Adrenal gland (tissue), 12 donors: ENCODE results near the gene DROSHA. TPM values are rescaled to one million over a fixed set of nuclear protein-coding genes. Genes with fewer than 3 reads are reported as not detected.
A peak's percentile ranks its signal among the peaks of the same experiment; 100 is the strongest.

Source experiments
- DNase-seq, 7 donors: peaks; one replicate each; pipeline ENCODE4 v3.0.0-alpha.2; 2019 to 2020
- H3K27ac ChIP-seq, 5 donors: fragments of 200-600 bp; sonication (generic) in 4 of 5; 1 replicate in 3 of 5; 2 replicates in 2 of 5; pipeline versions ENCODE4 v1.5.1 to v1.8.0; 2016 to 2020; ENCODE audit warnings: mild to moderate bottlenecking in 1 of 5
- H3K27me3 ChIP-seq: fragments of 200-600 bp; 2 replicates; pipeline ENCODE4 v1.8.0; 2021
- H3K36me3 ChIP-seq, 2 donors: fragments of 200-600 bp; replicated peaks in 1 of 2; 1 replicate in 1 of 2; 2 replicates in 1 of 2; pipeline versions ENCODE4 v1.5.1 to v1.8.0; 2018 to 2022
- H3K4me1 ChIP-seq, 2 donors: fragments of 200-600 bp; replicated peaks in 1 of 2; 1 replicate in 1 of 2; 2 replicates in 1 of 2; pipeline versions ENCODE4 v1.5.1 to v1.8.0; 2018 to 2021
- H3K4me3 ChIP-seq, 4 donors: fragments of 200-600 bp; sonication (generic) in 3 of 4; one replicate each; pipeline ENCODE4 v1.5.1; 2016 to 2018
- H3K9me3 ChIP-seq, 3 donors: fragments of 200-600 bp; sonication (generic) in 1 of 3; replicated peaks in 1 of 3; 1 replicate in 2 of 3; 2 replicates in 1 of 3; pipeline versions ENCODE4 v1.5.1 to v1.8.0; 2016 to 2021
- CTCF ChIP-seq, 6 experiments: fragments of 450-650 bp in 4 of 6; fragments of 200-600 bp in 2 of 6; sonication (generic) in 1 of 6; IDR thresholded peaks; 1 replicate in 5 of 6; 2 replicates in 1 of 6; pipeline versions ENCODE4 v1.5.1 to v1.8.0; 2016 to 2021; ENCODE audit warnings: antibody characterized with exemption in 6 of 6, mild to moderate bottlenecking in 2 of 6, moderate library complexity in 1 of 6
- POLR2A ChIP-seq, 2 donors: fragments of 450-650 bp; IDR thresholded peaks; one replicate each; pipeline ENCODE4 v1.6.1; 2017; ENCODE audit warnings: antibody characterized with exemption in 2 of 2, mild to moderate bottlenecking in 2 of 2, moderate library complexity in 1 of 2
- WGBS, 4 donors: extraction: QIAGEN DNeasy Blood & Tissue Kit in 2 of 4; methylation state at CpG; one replicate each; pipeline versions ENCODE4 v1.1.5 to v1.1.7; 2013 to 2017; 5-methylcytosine and 5-hydroxymethylcytosine counted together
- intact Hi-C, 2 donors: fragments of 100-400 bp; cut with DNase I; formaldehyde crosslinking; loops; one replicate each; pipeline versions ENCODE4 v1.14.1 to v1.15.0; 2022 to 2023
- polyA plus RNA-seq, 3 donors: library from polyadenylated mRNA; stranded (reverse); fragments of 200-250 nt in 2 of 3; fragments of 350-450 nt in 1 of 3; fragmentation: Illumina TruSeq in 1 of 3; extraction: RNeasy Lipid Tissue Mini Kit (QIAGEN cat#74804) in 1 of 3; gene quantifications; one replicate each; pipeline ENCODE4 v1.2.3, GENCODE V29; 2013 to 2014
- total RNA-seq, 9 donors: library from RNA; depleted of rRNA in 4 of 9; stranded (reverse); fragments of >200 nt in 4 of 9; fragments of 120-200 nt in 1 of 9; fragmentation: NEBNext Ultra II Directional in 1 of 9; extraction: Animal tissue kit (Norgen Biotek cat#: 25700) in 1 of 9; gene quantifications; one replicate each; pipeline versions ENCODE4 v1.1.0 to v1.2.4, GENCODE V29; 2013 to 2023
- donor health status: healthy with polysubstance abuse.
- donor health status: Bipolar disorder and iron deficiency.
- donor health status: DM: yes; HTN: yes; CAD: no.
- donor health status: DM: no; HTN: no; CAD: no.
- donor health status: DM: no; HTN: no; CAD: no.
- donor health status: DM: yes; HTN: yes; CAD: no.

DROSHA gene
- total and polyA plus RNA-seq, 12 donors: 22.6 to 93.0 (median 44.2) TPM

- no peak for DNase-seq
- 51 to 73% (median 69%) methylated on average over 4 of the region's 4 CpGs for WGBS, 4 donors
- no peaks in the 10 kb centered on the region for H3K36me3 ChIP-seq
- H3K27me3 ChIP-seq: no peaks in the 10 kb centered on the region
- no peak overlapping the region for H3K27ac ChIP-seq
- TF ChIP-seq CTCF (IDR thresholded peaks at IDR 0.05) (no peak), POLR2A (IDR thresholded peaks at IDR 0.05) (no peak)
- H3K9me3 ChIP-seq: no peaks in the 10 kb centered on the region
- H3K4me1 ChIP-seq: no peaks in the 10 kb centered on the region
- no peak overlapping the region for H3K4me3 ChIP-seq
- intact Hi-C loops: no loop called here
Measured at GRCh38 chr5:31563216-31563615, 31.3 kb upstream of the DROSHA start.

DNA sequence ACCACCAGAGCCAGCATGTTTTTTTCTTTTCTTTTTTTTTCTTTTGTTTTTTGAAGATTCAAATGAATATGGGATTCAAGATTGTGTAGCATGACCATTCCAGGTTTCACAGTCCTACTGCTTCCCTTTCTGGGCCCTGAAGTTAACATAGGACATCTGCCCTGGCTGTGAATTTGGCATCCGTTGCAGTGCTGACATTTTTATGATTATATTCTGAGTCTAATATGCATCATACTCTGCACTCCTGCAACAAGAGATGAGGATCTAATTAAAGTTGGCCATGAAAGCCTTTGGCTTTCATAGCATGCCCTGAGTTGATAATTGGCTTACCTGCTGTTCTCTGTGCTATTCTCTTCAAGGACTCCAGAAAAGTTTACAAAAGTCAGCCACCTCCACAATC lies 30.1 kb upstream of the DROSHA start:
- DNase-seq: no peak
- Histone ChIP-seq H3K36me3 (peaks cover 0 to under 1% of the 10 kb centered on the region in 2 donors), H3K27me3 (no peaks in the 10 kb centered on the region), H3K27ac (no peak overlapping the region), H3K9me3 (no peaks in the 10 kb centered on the region), H3K4me3 (no peak overlapping the region), H3K4me1 (no peaks in the 10 kb centered on the region)
- no peak for TF ChIP-seq POLR2A (IDR thresholded peaks at IDR 0.05)
- TF ChIP-seq CTCF (IDR thresholded peaks at IDR 0.05): no peak
- 67 to 86% (median 82%) methylated on average over 1 of the region's 1 CpG for WGBS, 4 donors
- intact Hi-C loops: no loop called here

DNA sequence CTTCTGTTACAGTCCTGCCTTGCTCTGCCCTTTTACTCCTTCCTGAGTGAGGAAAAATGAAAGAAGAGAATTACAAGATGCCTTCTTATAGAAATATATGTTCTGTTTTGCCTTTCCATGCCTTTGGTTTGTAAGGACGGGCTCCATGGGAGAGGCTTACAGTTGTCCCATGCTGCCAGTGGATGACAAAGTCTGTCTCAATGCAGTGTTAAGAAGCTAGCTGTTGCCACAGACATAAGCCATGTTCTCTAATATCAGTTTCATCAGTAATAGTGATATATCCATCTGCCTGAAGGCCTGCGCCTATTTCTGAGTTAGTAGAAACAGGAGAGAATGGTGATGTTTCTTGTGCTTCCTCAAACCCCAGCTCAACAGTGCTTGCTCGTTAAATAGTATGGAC lies 28.0 kb upstream of the DROSHA start:
- no peaks in the 10 kb centered on the region for H3K4me1 ChIP-seq
- no peak for DNase-seq
- WGBS, 4 donors: 89 to 96% (median 95%) methylated on average over 3 of the region's 3 CpGs
- H3K27ac ChIP-seq: no peak overlapping the region
- no peaks in the 10 kb centered on the region for H3K9me3 ChIP-seq
- peaks cover 0 to 14% of the 10 kb centered on the region in 2 donors for H3K36me3 ChIP-seq
- intact Hi-C loops: no loop called here
- H3K27me3 ChIP-seq: no peaks in the 10 kb centered on the region
- no peak overlapping the region for H3K4me3 ChIP-seq
- no peak for TF ChIP-seq CTCF (IDR thresholded peaks at IDR 0.05)

DNA sequence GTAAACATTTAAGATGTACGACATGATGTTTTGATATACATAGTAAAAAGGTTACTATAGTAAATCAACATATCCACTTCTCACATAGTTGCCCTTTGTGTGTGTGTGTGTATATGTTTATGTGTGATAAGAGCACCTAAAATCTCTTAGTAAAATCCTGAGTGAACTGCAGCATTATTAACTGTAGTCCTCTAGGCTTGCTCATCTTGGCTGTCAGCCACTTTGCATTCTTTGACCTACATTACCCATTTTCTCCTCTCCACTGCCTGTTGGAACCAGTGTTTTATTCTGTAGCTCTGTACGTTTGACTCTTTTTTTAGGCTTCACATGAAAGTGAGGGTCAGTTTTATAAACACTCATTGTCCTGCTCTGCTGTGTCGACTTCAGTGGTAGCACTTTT lies 24.6 kb upstream of the DROSHA start:
- intact Hi-C loops: no loop called here
- Histone ChIP-seq H3K36me3 (peaks cover 0 to 35% of the 10 kb centered on the region in 2 donors), H3K4me3 (no peak overlapping the region), H3K27me3 (no peaks in the 10 kb centered on the region), H3K9me3 (no peaks in the 10 kb centered on the region), H3K27ac (no peak overlapping the region), H3K4me1 (no peaks in the 10 kb centered on the region)
- TF ChIP-seq CTCF (IDR thresholded peaks at IDR 0.05) (no peak), POLR2A (IDR thresholded peaks at IDR 0.05) (no peak)
- 72 to 88% (median 79%) methylated on average over 3 of the region's 3 CpGs for WGBS, 4 donors
- peak in 1 of 7 donors; percentile 13 for DNase-seq
